OCI-LY1 (cell line): Measurements from ENCODE around the gene SLC19A1.
"Not testable (repeated sequence)": the region's sequence is repeated elsewhere in the genome, so short reads cannot be mapped to it uniquely, and the experiment has no call there.

Source experiments
- H2AFZ ChIP-seq: fragments of 200-600 bp; sonication (generic), shearing (Covaris generic); 2 replicates; pipeline ENCODE4 v1.6.0; 2014; ENCODE audit warnings: antibody characterized with exemption, mild to moderate bottlenecking, low read length
- H3F3A ChIP-seq: fragments of 200-600 bp; sonication (generic), shearing (Covaris generic); 2 replicates; pipeline ENCODE4 v1.6.0; 2014; ENCODE audit warnings: mild to moderate bottlenecking, antibody characterized with exemption, low read length, moderate library complexity; ENCODE audit not compliant: insufficient read depth
- H3K27ac ChIP-seq: fragments of 200-600 bp; sonication (generic); 2 replicates; pipeline ENCODE4 v1.5.1; 2014; ENCODE audit warnings: low read length, mixed run types, mild to moderate bottlenecking, low read depth; ENCODE audit not compliant: poor library complexity, severe bottlenecking
- H3K27me3 ChIP-seq: fragments of 200-600 bp; sonication (generic); 2 replicates; pipeline ENCODE4 v1.6.0; 2014; ENCODE audit warnings: antibody characterized with exemption, mild to moderate bottlenecking, low read length, moderate library complexity; ENCODE audit not compliant: insufficient read depth
- H3K36me3 ChIP-seq: fragments of 200-600 bp; sonication (generic); 2 replicates; pipeline ENCODE4 v1.6.1; 2014; ENCODE audit warnings: mild to moderate bottlenecking, antibody characterized with exemption, low read length, moderate library complexity, mixed read lengths; ENCODE audit not compliant: insufficient read depth
- H3K4me1 ChIP-seq: fragments of 200-600 bp; sonication (generic); 2 replicates; pipeline ENCODE4 v1.5.1; 2014; ENCODE audit warnings: mild to moderate bottlenecking, low read length, moderate library complexity; ENCODE audit not compliant: insufficient read depth, severe bottlenecking
- H3K4me2 ChIP-seq: fragments of 200-600 bp; sonication (generic), shearing (Covaris generic); 2 replicates; pipeline ENCODE4 v1.6.1; 2014; ENCODE audit warnings: low read length
- H3K4me3 ChIP-seq: fragments of 200-600 bp; sonication (generic); 2 replicates; pipeline ENCODE4 v1.5.1; 2014; ENCODE audit warnings: low read length, low read depth, mild to moderate bottlenecking, mixed read lengths; ENCODE audit not compliant: poor library complexity, severe bottlenecking
- H3K79me2 ChIP-seq: fragments of 200-600 bp; shearing (Covaris generic); 2 replicates; pipeline ENCODE4 v1.6.1; 2016; ENCODE audit warnings: mixed run types, low read length, mixed read lengths; ENCODE audit not compliant: insufficient read depth
- H3K9ac ChIP-seq: fragments of 200-600 bp; sonication (generic), shearing (Covaris generic); 2 replicates; pipeline ENCODE4 v1.6.1; 2014; ENCODE audit warnings: mild to moderate bottlenecking, low read length, mixed read lengths
- H3K9me2 ChIP-seq: fragments of 200-600 bp; sonication (generic), shearing (Covaris generic); 2 replicates; pipeline ENCODE4 v1.6.1; 2014; ENCODE audit warnings: low read depth, mild to moderate bottlenecking, low read length, mixed read lengths
- H3K9me3 ChIP-seq: fragments of 200-600 bp; shearing (Covaris generic); 2 replicates; pipeline ENCODE4 v1.6.1; 2014; ENCODE audit warnings: low read length, mixed read lengths
- H4K20me1 ChIP-seq: fragments of 200-600 bp; sonication (generic), shearing (Covaris generic); 2 replicates; pipeline ENCODE4 v1.6.0; 2016; ENCODE audit warnings: mild to moderate bottlenecking, low read length; ENCODE audit not compliant: insufficient read depth
- CTCF ChIP-seq: fragments of 200-600 bp; sonication (generic), shearing (Covaris generic); IDR thresholded peaks from 2 replicates; pipeline ENCODE4 v1.5.1; 2017; ENCODE audit warnings: mild to moderate bottlenecking, antibody characterized with exemption, low read length, moderate library complexity, mixed read lengths
- EZH2 ChIP-seq: fragments of 200-600 bp; sonication (generic), shearing (Covaris generic); IDR thresholded peaks from 2 replicates; pipeline ENCODE4 v1.8.0; 2017; ENCODE audit warnings: borderline replicate concordance, mixed run types, mild to moderate bottlenecking, antibody characterized with exemption, low read length, moderate library complexity, mixed read lengths

Gene SLC19A1

GRCh38 chr21:45504021-45504515 is 38.2 kb downstream of the SLC19A1 start:
- no peak overlapping the region for H3K9ac ChIP-seq
- TF ChIP-seq CTCF = no peak
- TF ChIP-seq EZH2 = no peak
- H3K27me3 ChIP-seq = peaks cover 6% of the 10 kb centered on the region; the same call in 1 of the 2 replicates
- no peak overlapping the region for H3K27ac ChIP-seq
- H3K9me3 ChIP-seq = no peaks in the 10 kb centered on the region
- H3K36me3 ChIP-seq = no peaks in the 10 kb centered on the region
- no peaks in the 10 kb centered on the region for H3K4me1 ChIP-seq
- H2AFZ ChIP-seq = no peak overlapping the region
- H3K9me2 ChIP-seq = no peaks in the 10 kb centered on the region
- no peaks in the 10 kb centered on the region for H3K79me2 ChIP-seq
- no peak overlapping the region for H3K4me2 ChIP-seq
- H3K4me3 ChIP-seq = no peak overlapping the region
- H3F3A ChIP-seq = no peaks in the 10 kb centered on the region
- H4K20me1 ChIP-seq = no peaks in the 10 kb centered on the region

- not testable (repeated sequence) for H3K9me2 ChIP-seq, H3K27me3 ChIP-seq, H3F3A ChIP-seq, H4K20me1 ChIP-seq, H3K9me3 ChIP-seq, H3K27ac ChIP-seq, H3K4me2 ChIP-seq, H3K4me3 ChIP-seq, H3K4me1 ChIP-seq, H3K79me2 ChIP-seq, H3K9ac ChIP-seq, H2AFZ ChIP-seq, H3K36me3 ChIP-seq
These were observed 39.0 kb downstream of the SLC19A1 start for GRCh38 chr21:45503226-45503625.

GRCh38 chr21:45502600-45502999 is 39.6 kb downstream of the SLC19A1 start:
- no peaks in the 10 kb centered on the region for H4K20me1 ChIP-seq
- H3K4me1 ChIP-seq = no peaks in the 10 kb centered on the region
- no peaks in the 10 kb centered on the region for H3K79me2 ChIP-seq
- H2AFZ ChIP-seq = no peak overlapping the region
- H3K9me3 ChIP-seq = no peaks in the 10 kb centered on the region
- no peaks in the 10 kb centered on the region; the same call in 1 of the 2 replicates for H3K27me3 ChIP-seq
- TF ChIP-seq CTCF = no peak
- no peak for TF ChIP-seq EZH2
- H3F3A ChIP-seq = no peaks in the 10 kb centered on the region
- no peaks in the 10 kb centered on the region for H3K9me2 ChIP-seq
- H3K27ac ChIP-seq = no peak overlapping the region
- no peak overlapping the region for H3K4me2 ChIP-seq
- no peak overlapping the region for H3K4me3 ChIP-seq
- H3K9ac ChIP-seq = no peak overlapping the region
- H3K36me3 ChIP-seq = no peaks in the 10 kb centered on the region

GRCh38 chr21:45502006-45502345 is 40.3 kb downstream of the SLC19A1 start:
- Histone ChIP-seq H3K4me2 (no peak overlapping the region), H4K20me1 (no peaks in the 10 kb centered on the region), H3K9me3 (no peaks in the 10 kb centered on the region), H3K79me2 (no peaks in the 10 kb centered on the region), H2AFZ (no peak overlapping the region), H3K4me1 (no peaks in the 10 kb centered on the region), H3K4me3 (no peak overlapping the region), H3F3A (no peaks in the 10 kb centered on the region), H3K9me2 (no peaks in the 10 kb centered on the region), H3K27me3 (no peaks in the 10 kb centered on the region; the same call in 1 of the 2 replicates), H3K36me3 (no peaks in the 10 kb centered on the region), H3K9ac (no peak overlapping the region), H3K27ac (no peak overlapping the region)
- no peak for TF ChIP-seq EZH2
- TF ChIP-seq CTCF = no peak

GRCh38 chr21:45501081-45502005 is 40.9 kb downstream of the SLC19A1 start:
- H3K27me3 ChIP-seq, H3K27ac ChIP-seq, H3K4me2 ChIP-seq, H3K36me3 ChIP-seq, H3K4me3 ChIP-seq, H4K20me1 ChIP-seq, H3F3A ChIP-seq, H3K4me1 ChIP-seq, H3K9ac ChIP-seq, H3K9me2 ChIP-seq, H3K79me2 ChIP-seq, H2AFZ ChIP-seq, H3K9me3 ChIP-seq: not testable (repeated sequence)
